ENCODE data around the gene VAMP8.

Gene VAMP8

DNA sequence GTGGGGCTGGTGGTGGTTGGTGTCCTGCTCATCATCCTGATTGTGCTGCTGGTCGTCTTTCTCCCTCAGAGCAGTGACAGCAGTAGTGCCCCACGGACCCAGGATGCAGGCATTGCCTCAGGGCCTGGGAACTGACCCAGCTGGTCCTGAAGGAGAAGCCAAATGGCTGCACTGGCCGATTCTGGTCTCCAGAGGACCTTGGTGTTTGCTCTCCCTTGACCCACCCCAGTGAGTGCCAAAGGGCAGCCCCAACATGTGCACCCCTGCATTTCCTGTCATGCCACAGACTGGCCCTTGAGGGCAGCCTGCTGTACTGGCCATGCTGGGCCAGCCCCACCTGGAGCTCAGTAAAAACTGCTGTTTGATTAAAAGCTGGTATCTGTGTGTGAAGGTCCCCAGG is 15.6 kb downstream of the VAMP8 start:
- Histone ChIP-seq H3K9me3 (ENCODE audit: severe bottlenecking) (no peaks in the 10 kb centered on the region), H3K27ac (ENCODE audit: poor library complexity, severe bottlenecking) (no peak overlapping the region), H3K4me3 (ENCODE audit: severe bottlenecking) (no peak overlapping the region), H3K27me3 (ENCODE audit: insufficient read depth, poor library complexity, severe bottlenecking) (no peaks in the 10 kb centered on the region), H3K4me1 (ENCODE audit: insufficient read depth, poor library complexity, severe bottlenecking) (peaks cover 4% of the 10 kb centered on the region), H3K36me3 (ENCODE audit: low read depth) (peaks cover 17% of the 10 kb centered on the region)
- TF ChIP-seq, protein P1, sequence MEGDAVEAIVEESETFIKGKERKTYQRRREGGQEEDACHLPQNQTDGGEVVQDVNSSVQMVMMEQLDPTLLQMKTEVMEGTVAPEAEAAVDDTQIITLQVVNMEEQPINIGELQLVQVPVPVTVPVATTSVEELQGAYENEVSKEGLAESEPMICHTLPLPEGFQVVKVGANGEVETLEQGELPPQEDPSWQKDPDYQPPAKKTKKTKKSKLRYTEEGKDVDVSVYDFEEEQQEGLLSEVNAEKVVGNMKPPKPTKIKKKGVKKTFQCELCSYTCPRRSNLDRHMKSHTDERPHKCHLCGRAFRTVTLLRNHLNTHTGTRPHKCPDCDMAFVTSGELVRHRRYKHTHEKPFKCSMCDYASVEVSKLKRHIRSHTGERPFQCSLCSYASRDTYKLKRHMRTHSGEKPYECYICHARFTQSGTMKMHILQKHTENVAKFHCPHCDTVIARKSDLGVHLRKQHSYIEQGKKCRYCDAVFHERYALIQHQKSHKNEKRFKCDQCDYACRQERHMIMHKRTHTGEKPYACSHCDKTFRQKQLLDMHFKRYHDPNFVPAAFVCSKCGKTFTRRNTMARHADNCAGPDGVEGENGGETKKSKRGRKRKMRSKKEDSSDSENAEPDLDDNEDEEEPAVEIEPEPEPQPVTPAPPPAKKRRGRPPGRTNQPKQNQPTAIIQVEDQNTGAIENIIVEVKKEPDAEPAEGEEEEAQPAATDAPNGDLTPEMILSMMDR (IDR thresholded peaks at IDR 0.05; ENCODE audit: poor library complexity, severe bottlenecking): no peak
- no peak for DNase-seq (ENCODE audit: low spot score)
- no peak for ATAC-seq (ENCODE audit: low read depth)

DNA sequence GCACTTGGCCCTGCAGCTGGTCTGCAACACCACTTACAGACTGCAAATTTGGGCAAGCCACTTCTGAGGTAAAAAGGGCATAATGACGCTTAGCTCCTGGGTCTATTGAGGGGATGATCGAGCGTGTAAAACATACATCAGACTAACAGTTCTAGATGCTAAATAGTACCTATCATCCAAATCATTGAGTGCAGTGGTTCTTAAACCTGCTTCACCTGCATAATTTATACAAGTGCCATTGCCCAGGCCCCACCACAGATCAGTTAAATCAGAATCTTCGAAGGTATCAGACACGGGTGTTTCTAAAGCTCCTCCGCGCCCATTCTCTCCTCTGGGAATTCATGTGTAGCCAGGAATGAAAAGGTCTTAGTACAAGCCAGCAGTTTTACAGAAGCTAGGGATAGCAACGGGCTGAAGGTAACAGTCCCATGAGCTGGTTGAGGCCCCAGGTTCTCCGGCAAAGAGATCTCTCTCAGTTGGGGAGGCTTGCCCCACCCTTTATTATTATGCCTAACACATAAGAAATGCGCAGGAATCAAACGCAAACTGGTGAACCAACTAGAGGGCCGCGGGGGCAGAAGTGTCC is 17.4 kb downstream of the VAMP8 start:
- peak overlapping the region; percentile 63 for H3K4me3 ChIP-seq (ENCODE audit: severe bottlenecking)
- H3K9me3 ChIP-seq (ENCODE audit: severe bottlenecking): no peaks in the 10 kb centered on the region
- peaks cover 24% of the 10 kb centered on the region for H3K36me3 ChIP-seq (ENCODE audit: low read depth)
- peaks cover 4% of the 10 kb centered on the region for H3K4me1 ChIP-seq (ENCODE audit: insufficient read depth, poor library complexity, severe bottlenecking)
- TF ChIP-seq, protein P1 (IDR thresholded peaks at IDR 0.05; ENCODE audit: poor library complexity, severe bottlenecking): no peak
- no peaks in the 10 kb centered on the region for H3K27me3 ChIP-seq (ENCODE audit: insufficient read depth, poor library complexity, severe bottlenecking)
- ATAC-seq (ENCODE audit: low read depth): no peak; the same call in 2 of the 3 replicates
- peak overlapping the region; percentile 70 for H3K27ac ChIP-seq (ENCODE audit: poor library complexity, severe bottlenecking)
- no peak for DNase-seq (ENCODE audit: low spot score)

DNA sequence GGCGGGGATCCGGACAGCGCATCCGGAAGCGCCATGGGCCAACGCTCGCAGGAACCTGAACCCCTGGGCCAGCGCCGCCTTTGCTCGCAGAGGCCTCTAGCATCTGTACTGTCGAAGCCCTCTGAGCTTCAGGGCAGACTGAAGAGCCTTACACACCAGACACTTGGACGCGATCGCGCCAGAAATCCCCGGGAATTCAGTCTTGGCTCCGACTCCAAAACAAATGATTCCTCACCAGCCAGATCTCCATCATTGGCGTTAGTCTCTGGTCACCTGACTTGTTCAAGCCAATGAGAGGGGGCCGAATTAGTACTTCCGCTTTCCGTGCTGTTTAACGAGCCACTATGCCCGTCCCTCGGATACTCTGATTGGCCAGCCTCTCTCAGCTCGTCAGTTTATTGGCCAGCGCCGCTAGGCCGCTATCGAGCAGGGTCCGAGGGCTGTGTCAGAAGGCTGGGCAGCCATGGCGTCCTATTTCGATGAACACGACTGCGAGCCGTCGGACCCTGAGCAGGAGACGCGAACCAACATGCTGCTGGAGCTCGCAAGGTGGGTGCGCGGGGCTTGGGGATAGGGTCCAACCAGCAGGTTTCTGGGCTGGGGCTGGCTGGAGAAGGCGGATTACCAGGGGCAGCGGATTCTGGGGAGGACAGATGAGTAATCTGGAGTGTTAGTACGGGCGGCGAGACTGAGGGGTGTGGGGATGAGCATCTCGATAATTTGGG is 18.1 kb downstream of the VAMP8 start, which contains the start of gene RNF181:
TSS of gene RNF181 (plus strand) at position 445 of the 725 bp plus-strand sequence. CDS start at position 464, 19 bp downstream.
- Histone ChIP-seq H3K27ac (ENCODE audit: poor library complexity, severe bottlenecking) (peak within 1 kb of the TSS; percentile 70), H3K4me3 (ENCODE audit: severe bottlenecking) (peak within 1 kb of the TSS; percentile 63), H3K36me3 (ENCODE audit: low read depth) (peaks cover 24% of the 10 kb centered on the region), H3K9me3 (ENCODE audit: severe bottlenecking) (no peaks in the 10 kb centered on the region), H3K27me3 (ENCODE audit: insufficient read depth, poor library complexity, severe bottlenecking) (no peaks in the 10 kb centered on the region), H3K4me1 (ENCODE audit: insufficient read depth, poor library complexity, severe bottlenecking) (peaks cover 4% of the 10 kb centered on the region)
- peak; percentile 98 for ATAC-seq (ENCODE audit: low read depth)
- TF ChIP-seq, protein P1 (IDR thresholded peaks at IDR 0.05; ENCODE audit: poor library complexity, severe bottlenecking): no peak
- DNase-seq (ENCODE audit: low spot score): peak; percentile 95

DNA sequence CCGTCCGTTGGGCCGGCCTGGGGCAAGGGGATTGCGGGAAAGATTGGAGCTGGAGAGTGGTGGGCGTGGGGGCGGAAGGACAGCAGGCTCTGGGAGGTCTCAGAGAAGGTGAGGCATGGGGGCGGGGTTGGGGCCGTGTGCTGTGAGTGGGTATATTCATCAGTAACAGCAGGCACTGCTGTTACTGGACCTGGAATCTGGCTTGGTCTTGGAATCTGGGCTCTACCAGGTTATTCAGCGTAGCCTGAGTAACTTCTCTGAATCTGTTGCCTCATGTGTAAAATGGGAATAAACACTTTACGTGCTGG is 18.6 kb downstream of the VAMP8 start:
- peak overlapping the region; percentile 70 for H3K27ac ChIP-seq (ENCODE audit: poor library complexity, severe bottlenecking)
- TF ChIP-seq, protein P1 (IDR thresholded peaks at IDR 0.05; ENCODE audit: poor library complexity, severe bottlenecking): no peak
- ATAC-seq (ENCODE audit: low read depth) (peak; percentile 1; the same call in 1 of the 3 replicates), DNase-seq (ENCODE audit: low spot score) (no peak)
- peak overlapping the region; percentile 63 for H3K4me3 ChIP-seq (ENCODE audit: severe bottlenecking)
- no peaks in the 10 kb centered on the region for H3K27me3 ChIP-seq (ENCODE audit: insufficient read depth, poor library complexity, severe bottlenecking)
- H3K9me3 ChIP-seq (ENCODE audit: severe bottlenecking): no peaks in the 10 kb centered on the region
- no peaks in the 10 kb centered on the region for H3K4me1 ChIP-seq (ENCODE audit: insufficient read depth, poor library complexity, severe bottlenecking)
- peaks cover 24% of the 10 kb centered on the region for H3K36me3 ChIP-seq (ENCODE audit: low read depth)

Data from RWPE2 (cell line).